Fibroblast of the conjunctiva (primary cell): ENCODE data around the gene KCNN1.
"Not testable (repeated sequence)": the region's sequence is repeated elsewhere in the genome, so short reads cannot be mapped to it uniquely, and the experiment has no call there.

Source experiments
- DNase-seq: peaks from one replicate; pipeline ENCODE4 v3.0.0-alpha.2; 2010; ENCODE audit warnings: low read depth

The KCNN1 gene

DNA sequence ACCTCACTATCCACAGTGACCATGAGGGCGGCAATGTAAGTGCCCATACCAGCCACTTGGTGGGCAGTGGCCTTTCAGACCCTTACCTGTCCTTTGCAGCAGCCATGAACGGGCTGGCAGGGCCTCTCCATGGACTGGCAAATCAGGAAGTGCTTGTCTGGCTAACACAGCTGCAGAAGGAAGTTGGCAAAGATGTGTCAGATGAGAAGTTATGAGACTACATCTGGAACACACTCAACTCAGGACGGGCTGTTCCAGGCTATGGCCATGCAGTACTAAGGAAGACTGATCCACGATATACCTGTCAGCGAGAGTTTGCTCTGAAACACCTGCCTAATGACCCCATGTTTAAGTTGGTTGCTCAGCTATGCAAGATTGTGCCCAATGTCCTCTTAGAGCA is 64.5 kb downstream of the KCNN1 start:
- DNase-seq = not testable (repeated sequence)

DNA sequence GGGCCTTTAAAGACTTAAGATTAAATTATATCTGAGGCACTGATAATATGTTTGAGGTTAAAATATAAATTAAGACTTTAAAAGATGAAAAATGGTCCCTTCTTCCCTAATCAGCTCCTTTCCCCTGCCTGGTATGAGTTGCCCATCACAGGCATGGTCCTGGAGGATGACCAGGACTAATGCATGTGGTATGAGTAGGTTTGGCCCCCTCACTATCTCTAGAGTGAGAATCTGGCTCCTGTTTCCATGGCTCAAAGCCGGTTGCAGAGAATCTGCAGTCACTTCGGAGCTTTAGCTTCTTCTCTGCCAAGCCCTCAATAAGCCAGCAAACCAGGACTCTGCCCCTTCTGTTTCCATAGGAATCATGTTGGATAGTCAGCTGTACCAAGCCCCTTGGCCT is 65.2 kb downstream of the KCNN1 start:
- DNase-seq = not testable (repeated sequence)

DNA sequence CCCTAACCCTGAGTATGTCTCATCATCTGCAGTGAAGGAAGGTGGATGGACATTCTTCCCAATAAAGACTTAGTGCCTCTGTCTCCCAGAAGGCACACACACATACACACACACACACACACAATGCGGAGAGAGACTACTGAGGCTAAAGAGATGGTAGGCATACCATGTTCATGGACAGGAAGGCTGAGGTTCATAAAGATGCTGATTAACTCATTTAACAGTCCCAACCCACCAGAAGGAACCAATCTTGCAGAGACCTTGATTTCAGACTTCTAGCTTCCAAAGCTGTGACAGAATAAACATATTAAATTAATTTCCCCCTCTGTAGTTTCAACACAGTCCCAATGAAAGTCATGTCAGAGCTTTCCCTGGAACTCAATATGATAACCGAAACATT is 74.1 kb downstream of the KCNN1 start:
- no peak for DNase-seq

DNA sequence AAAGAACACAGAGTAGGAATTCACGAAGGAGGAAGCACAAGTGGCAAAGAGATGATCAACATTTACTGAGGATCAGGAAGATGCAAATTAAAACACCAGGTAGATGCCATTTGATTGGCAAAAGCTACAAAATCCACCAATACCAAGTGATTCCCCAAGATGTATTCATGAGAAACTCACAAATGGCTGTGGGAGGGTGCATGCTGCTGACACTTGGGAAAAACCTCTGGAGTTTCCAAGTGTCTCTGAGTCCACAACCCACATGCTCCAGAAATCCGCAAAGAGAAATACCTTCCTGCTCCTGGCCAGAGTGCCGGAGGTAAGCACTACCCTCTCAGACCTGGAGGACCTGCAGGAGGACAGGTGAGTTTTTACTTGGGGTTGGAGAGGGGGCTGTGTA is 76.8 kb downstream of the KCNN1 start:
- DNase-seq = no peak

DNA sequence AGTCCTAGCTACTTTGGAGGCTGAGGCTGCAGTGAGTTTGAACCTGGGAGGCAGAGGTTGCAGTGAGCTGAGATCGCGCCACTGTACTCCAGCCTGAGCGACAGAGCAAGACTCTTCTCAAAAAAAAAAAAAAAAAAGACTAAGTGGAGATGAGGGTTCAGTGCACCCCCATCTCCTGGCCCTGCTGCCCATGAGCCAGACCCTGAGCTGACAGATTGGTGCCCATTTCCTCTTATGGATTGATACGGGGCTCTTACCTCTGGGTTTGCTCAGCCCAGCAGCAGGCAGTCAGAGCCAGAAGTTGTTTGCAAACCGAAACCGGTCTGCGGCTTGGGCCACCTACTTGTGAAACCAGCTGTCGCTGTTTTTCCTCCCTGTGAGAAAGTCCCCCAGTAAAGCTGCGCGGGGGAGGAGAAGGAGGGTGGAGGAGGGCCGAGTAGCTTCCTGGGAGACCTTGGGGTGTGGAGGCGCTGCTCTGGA is 78.0 kb downstream of the KCNN1 start:
- no peak for DNase-seq

DNA sequence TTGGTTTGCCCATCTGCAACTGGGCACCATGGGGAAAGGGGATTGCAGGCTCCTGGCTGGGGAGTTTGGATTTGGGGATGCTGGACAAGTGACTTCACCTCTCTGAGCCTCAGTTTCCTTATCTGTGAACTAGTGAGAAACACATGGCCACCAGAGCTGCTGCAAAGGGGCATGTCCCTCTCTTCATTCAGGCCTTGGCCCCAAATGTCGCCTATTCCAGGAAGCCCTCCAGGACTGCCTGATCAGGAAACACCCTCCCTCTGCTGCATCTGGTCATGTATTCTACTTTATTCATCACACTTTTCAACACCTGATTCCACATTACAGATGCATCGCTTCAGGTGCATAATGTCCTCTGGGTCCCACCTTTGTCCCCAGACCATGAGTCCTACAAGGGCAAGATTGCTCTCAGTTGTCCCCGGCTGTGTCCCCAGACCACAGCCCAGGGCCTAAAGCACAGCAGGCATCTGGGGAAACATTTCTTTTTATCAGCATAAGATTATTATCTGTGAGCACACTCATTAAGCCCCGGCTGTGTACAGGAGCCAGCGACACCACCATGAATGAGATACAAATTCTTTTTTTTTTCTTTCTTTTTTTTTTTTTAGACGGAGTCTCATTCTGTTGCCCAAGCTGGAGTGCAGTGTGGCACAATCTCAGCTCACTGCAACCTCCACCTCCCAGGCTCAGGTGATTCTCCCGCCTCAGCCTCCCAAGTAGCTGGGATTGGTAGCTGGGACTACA is 78.6 kb downstream of the KCNN1 start:
- DNase-seq = no peak

DNA sequence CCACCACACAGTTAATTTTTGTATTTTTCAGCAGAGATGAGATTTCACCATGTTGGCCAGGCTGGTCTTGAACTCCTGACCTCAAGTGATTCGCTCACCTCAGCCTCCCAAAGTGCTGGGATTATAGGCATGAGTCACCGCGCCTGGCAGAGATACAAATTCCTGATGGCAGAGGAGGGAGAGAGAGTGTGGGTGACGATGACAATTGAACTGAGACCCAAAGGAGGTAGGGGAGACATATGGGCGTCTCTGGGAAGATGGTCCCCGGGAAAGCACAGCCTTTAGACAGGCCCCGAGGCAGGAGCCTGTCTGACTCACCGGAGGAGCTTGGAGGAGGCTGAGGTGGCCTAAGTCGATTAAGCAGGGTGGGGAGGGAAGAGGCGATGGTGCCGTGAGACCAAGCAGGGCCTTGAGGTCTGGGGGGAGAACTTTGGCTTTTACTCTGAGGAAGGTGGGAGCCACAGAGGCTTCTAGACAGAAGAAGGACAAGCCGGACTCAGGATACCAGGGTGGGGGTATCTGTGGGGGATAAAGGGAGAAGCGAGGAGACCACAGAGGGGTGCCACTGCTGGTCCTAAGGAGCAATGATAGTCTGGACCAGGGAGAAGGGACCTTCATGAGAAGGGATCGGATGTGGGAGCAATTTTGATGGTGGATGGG is 79.3 kb downstream of the KCNN1 start:
- DNase-seq = no peak

DNA sequence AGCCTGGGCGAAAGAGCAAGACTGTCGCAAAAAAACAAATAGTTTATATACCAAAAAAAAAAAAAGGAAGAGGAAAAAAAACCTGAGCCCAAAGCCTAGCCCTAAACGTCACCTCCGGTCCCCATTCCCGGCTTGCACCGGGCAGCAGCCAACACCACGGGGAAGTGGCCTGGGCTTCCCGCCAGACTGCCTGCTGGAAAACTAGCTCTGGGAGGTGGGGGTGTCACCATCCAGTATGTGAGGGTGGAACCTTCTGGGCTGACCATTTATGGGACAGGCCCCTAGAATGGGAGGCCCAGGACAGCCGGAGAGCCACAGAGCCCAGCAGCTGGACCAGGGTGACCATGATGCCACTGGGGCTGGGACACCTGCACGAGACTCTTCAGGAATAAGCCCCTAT is 82.5 kb downstream of the KCNN1 start:
- DNase-seq = no peak
